GM12878 (cell line): Measurements from ENCODE around the gene NXPE4. TPM values are rescaled to one million over a fixed set of nuclear protein-coding genes. Genes with fewer than 3 reads are reported as not detected.

ENCODE experiments used
- ATF7 ChIP-seq: fragments of 450-650 bp; IDR thresholded peaks from 2 replicates; pipeline ENCODE4 v1.6.1; 2016; ENCODE audit warnings: low read depth, mild to moderate bottlenecking
- BMI1 ChIP-seq: fragments of 450-650 bp; IDR thresholded peaks from 2 replicates; pipeline ENCODE4 v1.6.1; 2016; ENCODE audit warnings: mild to moderate bottlenecking, moderate library complexity, borderline replicate concordance
- CBFB ChIP-seq: IDR thresholded peaks from 2 replicates; pipeline ENCODE4 v1.6.1; 2016; ENCODE audit warnings: antibody characterized with exemption, low read depth
- DPF2 ChIP-seq: fragments of 450-650 bp; IDR thresholded peaks from 2 replicates; pipeline ENCODE4 v1.6.1; 2017; ENCODE audit warnings: mild to moderate bottlenecking
- E2F8 ChIP-seq: fragments of 450-650 bp; IDR thresholded peaks from 2 replicates; pipeline ENCODE4 v1.6.1; 2018; ENCODE audit warnings: mild to moderate bottlenecking, low read depth, moderate library complexity; ENCODE audit not compliant: partially characterized antibody
- FOXM1 ChIP-seq: IDR thresholded peaks from 2 replicates; pipeline ENCODE4 v1.6.1; 2012; ENCODE audit warnings: low read depth, mild to moderate bottlenecking, inconsistent platforms, low read length, moderate library complexity
- HCFC1 ChIP-seq: fragments of 150-350 bp; IDR thresholded peaks from 2 replicates; pipeline ENCODE4 v1.6.1; 2014; ENCODE audit warnings: low read length
- JUND ChIP-seq: IDR thresholded peaks from 2 replicates; pipeline ENCODE4 v1.6.1; 2012; ENCODE audit warnings: low read depth, mild to moderate bottlenecking, low read length, improper control_type of control experiment, moderate library complexity
- MTA2 ChIP-seq: fragments of 450-650 bp; IDR thresholded peaks from 2 replicates; pipeline ENCODE4 v1.6.1; 2016; ENCODE audit warnings: low read depth, mild to moderate bottlenecking, moderate library complexity
- PKNOX1 ChIP-seq: fragments of 450-650 bp; IDR thresholded peaks from 2 replicates; pipeline ENCODE4 v1.6.1; 2016; ENCODE audit warnings: mild to moderate bottlenecking
- RAD51 ChIP-seq: fragments of 450-650 bp; IDR thresholded peaks from 2 replicates; pipeline ENCODE4 v1.6.1; 2016; ENCODE audit warnings: moderate library complexity, mild to moderate bottlenecking, inconsistent platforms
- RFX5 ChIP-seq: IDR thresholded peaks from 2 replicates; pipeline ENCODE4 v1.6.1; 2011; ENCODE audit warnings: low read depth, low read length, improper control_type of control experiment
- SIX5 ChIP-seq: IDR thresholded peaks from 2 replicates; pipeline ENCODE4 v1.6.1; 2011; ENCODE audit warnings: mild to moderate bottlenecking, low read depth, low read length, moderate library complexity; ENCODE audit not compliant: severe bottlenecking
- SMAD1 ChIP-seq: fragments of 450-650 bp; IDR thresholded peaks from 2 replicates; pipeline ENCODE4 v1.6.1; 2018; ENCODE audit warnings: mild to moderate bottlenecking, low read depth; ENCODE audit not compliant: partially characterized antibody
- TBL1XR1 ChIP-seq: IDR thresholded peaks from 2 replicates; pipeline ENCODE4 v1.6.1; 2012; ENCODE audit warnings: low read depth, low read length, improper control_type of control experiment
- USF1 ChIP-seq: IDR thresholded peaks from 2 replicates; pipeline ENCODE4 v1.6.1; 2011; ENCODE audit warnings: borderline replicate concordance, low read depth, mild to moderate bottlenecking, moderate library complexity, mixed read lengths, low read length; ENCODE audit not compliant: insufficient read depth; ENCODE audit errors: extremely low read length
- YBX1 ChIP-seq: fragments of 450-650 bp; IDR thresholded peaks from 2 replicates; pipeline ENCODE4 v1.6.1; 2016; ENCODE audit warnings: antibody characterized with exemption
- YY1 ChIP-seq: IDR thresholded peaks from 2 replicates; pipeline ENCODE4 v1.6.1; 2011; ENCODE audit warnings: low read depth, mild to moderate bottlenecking, low read length
- ZBTB4 ChIP-seq: fragments of 450-650 bp; formaldehyde crosslinking; IDR thresholded peaks from 2 replicates; pipeline ENCODE4 v1.4.0; 2022; ENCODE audit warnings: mild to moderate bottlenecking, moderate library complexity
- ZNF274 ChIP-seq: IDR thresholded peaks from one replicate; pipeline ENCODE4 v1.8.0; 2011; ENCODE audit not compliant: insufficient read length, insufficient read depth
- polyA plus RNA-seq, 11 experiments: library from polyadenylated mRNA; depleted of rRNA in 4 of 11; unstranded in 6 of 11; stranded (reverse) in 5 of 11; fragments of >200 nt; fragmentation: Nextera tagmentation in 4 of 11; fragmentation: Illumina TruSeq in 1 of 11; extraction: Ambion mirVana in 4 of 11; extraction: Trizol in 1 of 11; gene quantifications; 1 replicate in 1 of 11; 2 replicates in 10 of 11; pipeline versions ENCODE4 v1.2.1 to v1.2.3, GENCODE V29; 2011 to 2016; ENCODE audit warnings: inconsistent platforms in 2 of 11, missing spikeins in 2 of 11, low read depth in 1 of 11
- total RNA-seq, 4 experiments: library from RNA; depleted of rRNA in 3 of 4; stranded (reverse); fragments of >200 nt in 3 of 4; fragmentation: Illumina TruSeq in 1 of 4; extraction: Trizol in 1 of 4; gene quantifications; 2 replicates each; pipeline versions ENCODE4 v1.2.1 to v1.2.3, GENCODE V29; 2013 to 2021
- TF ChIP-seq, protein P1 (sequence below): IDR thresholded peaks from 2 replicates; pipeline ENCODE4 v1.6.1; 2011; ENCODE audit warnings: borderline replicate concordance, low read depth, mild to moderate bottlenecking, moderate library complexity, low read length; ENCODE audit not compliant: insufficient read depth, poor library complexity, severe bottlenecking

Gene NXPE4
- total and polyA plus RNA-seq, 10 of the 15 experiments (the other 5 are each of a cell fraction or from before 2014, with no cell fraction given), result not detected

DNA sequence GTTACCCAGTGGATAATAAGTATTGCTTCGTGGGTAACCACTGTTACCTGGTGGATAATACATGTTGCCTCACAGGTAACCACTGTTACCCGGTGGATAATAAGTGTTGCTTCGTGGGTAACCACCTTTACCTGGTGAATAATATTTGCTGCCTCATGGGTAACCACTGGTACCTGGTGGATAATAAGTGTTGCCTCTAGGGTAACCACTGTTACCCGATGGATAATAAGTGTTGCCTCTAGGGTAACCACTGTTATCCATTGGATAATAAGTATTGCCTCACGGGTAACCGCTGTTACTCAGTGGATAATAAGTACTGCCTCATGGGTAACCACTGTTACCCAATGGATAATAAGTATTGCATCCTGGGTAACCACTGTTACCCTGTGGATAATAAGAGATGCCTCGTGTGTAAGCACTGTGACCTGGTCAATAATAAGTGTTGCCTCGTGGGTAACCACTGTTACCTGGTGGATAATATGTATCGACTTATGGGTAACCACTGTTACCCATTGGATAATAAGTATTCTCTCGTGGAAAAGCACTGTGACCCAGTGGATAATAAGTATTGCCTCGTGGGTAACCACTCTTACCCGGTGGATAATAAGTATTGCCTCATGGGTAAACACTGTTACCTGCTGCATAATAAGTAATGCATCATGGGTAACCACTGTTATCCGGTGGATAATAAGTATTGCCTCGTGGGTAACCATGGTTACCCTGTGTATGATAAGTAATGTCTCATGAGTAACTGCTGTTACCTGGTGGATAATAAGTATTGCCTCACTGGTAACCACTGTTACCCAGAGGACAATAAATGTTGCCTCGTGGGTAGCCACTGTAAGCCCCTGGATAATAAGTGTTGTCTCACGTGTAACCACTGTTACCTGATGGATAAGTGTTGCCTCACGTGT, 20.1 kb upstream of the NXPE4 start (continued):
- TF ChIP-seq, protein P1, sequence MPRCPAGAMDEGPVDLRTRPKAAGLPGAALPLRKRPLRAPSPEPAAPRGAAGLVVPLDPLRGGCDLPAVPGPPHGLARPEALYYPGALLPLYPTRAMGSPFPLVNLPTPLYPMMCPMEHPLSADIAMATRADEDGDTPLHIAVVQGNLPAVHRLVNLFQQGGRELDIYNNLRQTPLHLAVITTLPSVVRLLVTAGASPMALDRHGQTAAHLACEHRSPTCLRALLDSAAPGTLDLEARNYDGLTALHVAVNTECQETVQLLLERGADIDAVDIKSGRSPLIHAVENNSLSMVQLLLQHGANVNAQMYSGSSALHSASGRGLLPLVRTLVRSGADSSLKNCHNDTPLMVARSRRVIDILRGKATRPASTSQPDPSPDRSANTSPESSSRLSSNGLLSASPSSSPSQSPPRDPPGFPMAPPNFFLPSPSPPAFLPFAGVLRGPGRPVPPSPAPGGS, result no peak
- 0 out of 2 replicates have a peak, but pooled peaks have one; percentile 19 for TF ChIP-seq CBFB
- TF ChIP-seq USF1, result no peak
- TF ChIP-seq SMAD1, result no peak
- TF ChIP-seq MTA2, result no peak
- TF ChIP-seq E2F8, result no peak
- TF ChIP-seq FOXM1, result no peak
- peak; percentile 76; the same call in 1 of the 2 replicates for TF ChIP-seq ZBTB4 (CRISPR knock-in tag)
- peak; percentile 53; the same call in 1 of the 2 replicates for TF ChIP-seq BMI1
- no peak for TF ChIP-seq ZNF274
- TF ChIP-seq ATF7, result no peak
- TF ChIP-seq RFX5, result no peak
- no peak for TF ChIP-seq YBX1
- TF ChIP-seq RAD51, result 0 out of 2 replicates have a peak, but pooled peaks have one; percentile 22
- no peak for TF ChIP-seq HCFC1
- no peak for TF ChIP-seq SIX5
- TF ChIP-seq JUND, result no peak
- no peak for TF ChIP-seq DPF2
- no peak for TF ChIP-seq TBL1XR1
- TF ChIP-seq YY1, result no peak
- TF ChIP-seq PKNOX1, result no peak
